ENCODE data around the gene PGS1.
A peak's percentile ranks its signal among the peaks of the same experiment; 100 is the strongest.

PGS1 gene

GRCh38 chr17:78430892-78431691 is 52.6 kb downstream of the PGS1 start:
- DNase-seq (no peak), ATAC-seq (ENCODE audit: insufficient read depth, low read depth) (no peak)
- no peak for TF ChIP-seq EZH2 (IDR thresholded peaks at IDR 0.05; ENCODE audit: borderline replicate concordance, low read depth, low read length, severe bottlenecking)
- no peak for TF ChIP-seq CTCF (IDR thresholded peaks at IDR 0.05; ENCODE audit: borderline replicate concordance, extremely low read depth, low read length, poor library complexity, severe bottlenecking)
- Histone ChIP-seq H3K4me3 (ENCODE audit: low read depth in 1 of 2, low read length in 2 of 2) (no peak overlapping the region), H4K20me1 (ENCODE audit: insufficient read depth, low read length) (peaks cover 6% of the 10 kb centered on the region), H3K27ac (ENCODE audit: low read length) (no peak overlapping the region), H3K36me3 (ENCODE audit: insufficient read depth, low read length) (peaks cover 31% of the 10 kb centered on the region), H3K9me3 (ENCODE audit: insufficient read depth, low read length, severe bottlenecking) (no peaks in the 10 kb centered on the region), H3K79me2 (ENCODE audit: insufficient read depth, low read length) (no peaks in the 10 kb centered on the region), H3K4me2 (ENCODE audit: insufficient read depth, low read length) (no peak overlapping the region), H3K4me1 (ENCODE audit: insufficient read depth, low read length) (no peaks in the 10 kb centered on the region), H3K27me3 (ENCODE audit: insufficient read depth, low read length, poor library complexity) (no peaks in the 10 kb centered on the region), H2AFZ (ENCODE audit: low read depth, low read length) (no peak overlapping the region), H3K9ac (ENCODE audit: low read depth, low read length) (no peak overlapping the region)

- ATAC-seq (ENCODE audit: insufficient read depth, low read depth), result no peak
- H3K4me1 ChIP-seq (ENCODE audit: insufficient read depth, low read length), result no peaks in the 10 kb centered on the region
- DNase-seq, result no peak
- H3K27me3 ChIP-seq (ENCODE audit: insufficient read depth, low read length, poor library complexity), result no peaks in the 10 kb centered on the region
- H3K79me2 ChIP-seq (ENCODE audit: insufficient read depth, low read length), result no peaks in the 10 kb centered on the region
- no peak overlapping the region for H3K4me2 ChIP-seq (ENCODE audit: insufficient read depth, low read length)
- no peak overlapping the region for H3K9ac ChIP-seq (ENCODE audit: low read depth, low read length)
- H3K36me3 ChIP-seq (ENCODE audit: insufficient read depth, low read length), result peaks cover 26% of the 10 kb centered on the region
- TF ChIP-seq CTCF (IDR thresholded peaks at IDR 0.05; ENCODE audit: borderline replicate concordance, extremely low read depth, low read length, poor library complexity, severe bottlenecking) (no peak), EZH2 (IDR thresholded peaks at IDR 0.05; ENCODE audit: borderline replicate concordance, low read depth, low read length, severe bottlenecking) (no peak)
- H4K20me1 ChIP-seq (ENCODE audit: insufficient read depth, low read length), result peaks cover 6% of the 10 kb centered on the region
- H3K9me3 ChIP-seq (ENCODE audit: insufficient read depth, low read length, severe bottlenecking), result no peaks in the 10 kb centered on the region
- no peak overlapping the region for H3K4me3 ChIP-seq (ENCODE audit: low read depth in 1 of 2, low read length in 2 of 2)
- no peak overlapping the region for H2AFZ ChIP-seq (ENCODE audit: low read depth, low read length)
- no peak overlapping the region for H3K27ac ChIP-seq (ENCODE audit: low read length)
These were observed 53.2 kb downstream of the PGS1 start for GRCh38 chr17:78431692-78431958.

GRCh38 chr17:78432226-78433012 is 54.0 kb downstream of the PGS1 start:
- Histone ChIP-seq H3K27me3 (ENCODE audit: insufficient read depth, low read length, poor library complexity) (no peaks in the 10 kb centered on the region), H3K79me2 (ENCODE audit: insufficient read depth, low read length) (no peaks in the 10 kb centered on the region), H3K4me1 (ENCODE audit: insufficient read depth, low read length) (no peaks in the 10 kb centered on the region), H4K20me1 (ENCODE audit: insufficient read depth, low read length) (peaks cover 2% of the 10 kb centered on the region), H3K9me3 (ENCODE audit: insufficient read depth, low read length, severe bottlenecking) (no peaks in the 10 kb centered on the region), H3K36me3 (ENCODE audit: insufficient read depth, low read length) (peaks cover 18% of the 10 kb centered on the region), H3K9ac (ENCODE audit: low read depth, low read length) (no peak overlapping the region), H3K4me2 (ENCODE audit: insufficient read depth, low read length) (no peak overlapping the region), H2AFZ (ENCODE audit: low read depth, low read length) (no peak overlapping the region), H3K4me3 (ENCODE audit: low read depth in 1 of 2, low read length in 2 of 2) (no peak overlapping the region), H3K27ac (ENCODE audit: low read length) (no peak overlapping the region)
- no peak for TF ChIP-seq EZH2 (IDR thresholded peaks at IDR 0.05; ENCODE audit: borderline replicate concordance, low read depth, low read length, severe bottlenecking)
- no peak for TF ChIP-seq CTCF (IDR thresholded peaks at IDR 0.05; ENCODE audit: borderline replicate concordance, extremely low read depth, low read length, poor library complexity, severe bottlenecking)
- DNase-seq (no peak), ATAC-seq (ENCODE audit: insufficient read depth, low read depth) (0 out of 3 replicates have a peak, but pooled peaks have one; percentile 10)

All from DND-41 (cell line).